NB4 (cell line): ENCODE data around the gene CHST8.

Experiments
- MYC ChIP-seq: IDR thresholded peaks from 2 replicates; pipeline ENCODE4 v1.6.1; 2011; ENCODE audit warnings: low read depth, low read length
- POLR2A ChIP-seq: IDR thresholded peaks from 2 replicates; pipeline ENCODE4 v1.6.1; 2011; ENCODE audit warnings: mild to moderate bottlenecking; ENCODE audit not compliant: insufficient read length; ENCODE audit errors: extremely low read depth
- TF ChIP-seq, protein P1 (sequence below): IDR thresholded peaks from one replicate; pipeline ENCODE4 v1.5.1; 2012; ENCODE audit warnings: low read depth, low read length
- TF ChIP-seq, protein P2 (sequence below): IDR thresholded peaks from 2 replicates; pipeline ENCODE4 v1.6.1; 2011; ENCODE audit warnings: low read depth, low read length

DNA sequence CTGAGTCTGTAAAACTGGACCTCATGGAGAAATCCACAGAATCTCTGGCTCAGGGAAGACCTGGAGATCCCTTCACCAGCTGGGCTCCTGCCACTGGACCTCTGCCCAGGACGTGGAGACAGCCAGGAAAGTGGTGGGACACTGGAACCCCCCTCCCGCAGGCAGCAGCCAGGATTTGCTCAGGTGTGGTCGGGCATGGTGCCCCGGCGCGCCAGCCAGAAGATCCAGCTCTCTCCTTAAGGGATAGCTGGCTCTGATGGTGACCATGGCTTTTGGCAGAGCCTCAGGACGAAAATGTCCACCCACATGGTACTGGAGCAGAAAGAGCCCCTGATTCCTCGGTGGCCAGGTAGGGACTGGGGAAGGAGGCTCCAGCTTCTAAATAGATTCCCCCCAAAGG is 148.4 kb downstream of the CHST8 start:
- TF ChIP-seq, protein P1, sequence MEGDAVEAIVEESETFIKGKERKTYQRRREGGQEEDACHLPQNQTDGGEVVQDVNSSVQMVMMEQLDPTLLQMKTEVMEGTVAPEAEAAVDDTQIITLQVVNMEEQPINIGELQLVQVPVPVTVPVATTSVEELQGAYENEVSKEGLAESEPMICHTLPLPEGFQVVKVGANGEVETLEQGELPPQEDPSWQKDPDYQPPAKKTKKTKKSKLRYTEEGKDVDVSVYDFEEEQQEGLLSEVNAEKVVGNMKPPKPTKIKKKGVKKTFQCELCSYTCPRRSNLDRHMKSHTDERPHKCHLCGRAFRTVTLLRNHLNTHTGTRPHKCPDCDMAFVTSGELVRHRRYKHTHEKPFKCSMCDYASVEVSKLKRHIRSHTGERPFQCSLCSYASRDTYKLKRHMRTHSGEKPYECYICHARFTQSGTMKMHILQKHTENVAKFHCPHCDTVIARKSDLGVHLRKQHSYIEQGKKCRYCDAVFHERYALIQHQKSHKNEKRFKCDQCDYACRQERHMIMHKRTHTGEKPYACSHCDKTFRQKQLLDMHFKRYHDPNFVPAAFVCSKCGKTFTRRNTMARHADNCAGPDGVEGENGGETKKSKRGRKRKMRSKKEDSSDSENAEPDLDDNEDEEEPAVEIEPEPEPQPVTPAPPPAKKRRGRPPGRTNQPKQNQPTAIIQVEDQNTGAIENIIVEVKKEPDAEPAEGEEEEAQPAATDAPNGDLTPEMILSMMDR: no peak
- TF ChIP-seq POLR2A (no peak), MYC (no peak)
- TF ChIP-seq, protein P2, sequence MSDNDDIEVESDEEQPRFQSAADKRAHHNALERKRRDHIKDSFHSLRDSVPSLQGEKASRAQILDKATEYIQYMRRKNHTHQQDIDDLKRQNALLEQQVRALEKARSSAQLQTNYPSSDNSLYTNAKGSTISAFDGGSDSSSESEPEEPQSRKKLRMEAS: no peak
